HG02981 (cell line): ENCODE results near the gene RRP1.
"Not testable (repeated sequence)": the region's sequence is repeated elsewhere in the genome, so short reads cannot be mapped to it uniquely, and the experiment has no call there.

Source experiments
- ATAC-seq: cut with Tn5 transposase; IDR thresholded peaks from one replicate; pipeline ENCODE4 v1.9.1; 2021; ENCODE audit warnings: mild to moderate bottlenecking, moderate library complexity; ENCODE audit not compliant: unreplicated experiment

RRP1 gene

DNA sequence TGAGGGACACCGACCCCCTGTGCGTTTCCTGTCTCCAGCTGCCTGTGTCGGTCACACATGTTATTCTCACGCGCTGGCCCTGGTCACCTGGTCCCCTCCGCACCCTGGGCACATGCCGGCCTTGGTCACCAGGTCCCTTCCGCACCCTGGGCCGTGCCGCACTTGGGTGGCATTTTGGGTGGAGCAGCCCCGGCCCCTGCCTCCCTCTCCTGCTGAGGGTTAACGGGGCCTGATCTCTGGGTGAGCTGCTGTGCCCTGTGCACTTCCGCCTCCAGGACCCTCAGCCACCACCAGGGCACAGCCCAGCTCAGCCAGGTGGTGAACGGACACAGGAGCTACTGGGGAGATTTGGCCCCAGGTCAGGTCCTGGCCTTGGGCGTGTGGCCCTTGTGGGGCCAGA, 26.6 kb downstream of the RRP1 start:
- no peak for ATAC-seq

- ATAC-seq, result no peak
These were observed 27.3 kb downstream of the RRP1 start for GRCh38 chr21:43816611-43817071.

DNA sequence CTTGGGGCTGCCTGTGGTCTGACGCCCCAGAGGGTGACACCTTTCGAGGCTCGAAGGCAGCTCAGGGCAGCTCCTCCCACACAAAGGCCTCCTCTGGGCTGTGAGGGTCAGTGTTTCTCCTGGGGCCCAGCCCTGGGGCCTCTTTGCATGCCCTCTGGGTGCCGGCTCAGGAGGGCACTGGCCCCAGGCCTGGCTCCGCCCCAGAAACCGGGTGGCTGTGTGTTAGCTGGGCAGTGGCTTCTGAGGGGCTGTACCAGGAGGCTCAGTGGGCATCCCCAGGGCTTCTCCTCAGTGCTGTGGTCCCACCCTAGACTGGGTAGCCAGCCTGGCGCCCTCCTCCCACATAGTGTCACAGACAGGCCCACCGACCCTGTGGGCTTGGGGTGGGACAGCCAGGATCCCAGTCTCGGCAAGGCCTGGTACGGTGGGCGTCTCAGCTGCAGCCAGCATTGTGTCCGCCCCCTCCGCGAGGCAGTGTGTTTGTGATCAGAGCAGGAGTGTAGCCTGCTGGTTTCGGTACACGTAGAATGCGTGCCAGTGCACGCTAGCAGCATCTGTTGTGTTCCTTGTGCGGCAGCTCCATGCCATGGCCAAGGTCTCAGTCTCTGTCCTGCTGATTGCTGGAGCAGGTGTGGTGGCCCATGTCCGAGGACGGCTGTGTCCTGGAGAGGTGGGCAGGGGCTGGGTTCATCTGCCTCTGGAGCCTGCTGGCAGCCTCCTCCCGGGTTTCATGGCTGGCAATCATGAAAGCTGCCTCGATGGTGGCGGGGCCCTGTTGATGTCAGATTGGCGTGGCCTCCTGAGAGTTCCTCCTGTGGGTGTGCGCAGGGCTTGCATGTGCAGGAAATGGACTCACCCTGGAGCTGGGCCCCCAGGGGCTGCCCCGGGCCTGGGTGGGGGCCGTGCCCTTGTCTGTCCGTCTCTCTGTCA, 28.0 kb downstream of the RRP1 start:
- no peak for ATAC-seq

GRCh38 chr21:43818685-43819084, 29.3 kb downstream of the RRP1 start:
- no peak for ATAC-seq

DNA sequence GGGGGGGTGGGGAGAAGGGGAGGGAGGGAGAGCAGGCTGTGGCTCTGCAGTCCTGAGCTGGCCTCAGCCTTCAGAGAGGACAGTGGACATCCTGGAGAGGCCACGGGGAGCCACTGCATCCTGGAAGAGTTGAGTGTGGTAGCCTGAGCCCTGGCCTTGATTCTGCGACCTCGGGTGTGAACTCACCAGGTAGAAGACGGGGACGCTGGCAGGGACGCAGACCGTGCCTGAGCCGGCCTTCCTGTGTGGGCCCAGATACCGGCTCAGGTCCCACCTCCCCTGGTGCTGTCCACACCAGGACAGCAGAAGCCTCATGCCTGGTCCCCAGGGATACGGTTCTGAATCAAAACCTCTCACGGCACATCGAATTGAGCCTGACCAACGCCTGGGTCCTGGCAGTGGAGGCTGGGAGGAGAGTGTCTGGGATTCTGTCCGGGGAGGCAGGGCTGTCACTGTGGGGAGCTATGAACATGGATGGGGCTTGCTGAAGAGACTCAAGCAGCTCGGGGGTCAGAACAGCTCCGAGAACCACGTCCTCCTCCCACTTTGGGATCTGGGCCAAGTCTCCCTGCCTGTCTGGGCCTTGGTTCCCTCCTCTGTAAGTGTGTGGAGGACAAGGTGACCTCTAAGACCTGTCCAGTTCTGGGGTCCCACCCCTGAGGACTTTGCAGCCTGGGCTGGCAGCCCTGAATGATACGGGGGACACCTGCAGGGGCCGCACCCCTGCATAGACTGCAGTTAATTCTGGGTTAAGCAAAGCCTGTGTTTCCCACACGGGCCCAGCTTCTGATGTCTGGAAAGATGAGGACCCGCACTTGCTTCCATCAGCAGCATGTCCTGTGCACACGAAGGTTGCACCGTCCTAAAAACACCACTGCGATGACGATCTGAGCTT, 30.4 kb downstream of the RRP1 start:
- ATAC-seq, result no peak

GRCh38 chr21:43820466-43820865, 31.1 kb downstream of the RRP1 start:
- no peak for ATAC-seq

- not testable (repeated sequence) for ATAC-seq
These were observed 32.8 kb downstream of the RRP1 start for GRCh38 chr21:43822166-43822565.

DNA sequence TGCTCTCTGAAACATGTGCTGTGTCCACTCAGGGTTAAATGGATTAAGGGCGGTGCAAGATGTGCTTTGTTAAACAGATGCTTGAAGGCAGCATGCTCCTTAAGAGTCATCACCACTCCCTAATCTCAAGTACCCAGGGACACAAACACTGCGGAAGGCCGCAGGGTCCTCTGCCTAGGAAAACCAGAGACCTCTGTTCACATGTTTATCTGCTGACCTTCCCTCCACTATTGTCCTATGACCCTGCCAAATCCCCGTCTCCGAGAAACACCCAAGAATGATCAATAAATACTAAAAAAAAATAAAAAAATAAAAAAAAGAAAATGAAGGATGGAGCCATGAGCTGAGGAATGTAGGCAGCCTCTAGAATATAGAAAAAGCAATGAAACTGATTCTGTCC, 33.4 kb downstream of the RRP1 start:
- not testable (repeated sequence) for ATAC-seq

- no peak for ATAC-seq
These were observed 35.2 kb downstream of the RRP1 start for GRCh38 chr21:43824333-43825241.

- no peak for ATAC-seq
These were observed 36.0 kb downstream of the RRP1 start for GRCh38 chr21:43825242-43825935.

DNA sequence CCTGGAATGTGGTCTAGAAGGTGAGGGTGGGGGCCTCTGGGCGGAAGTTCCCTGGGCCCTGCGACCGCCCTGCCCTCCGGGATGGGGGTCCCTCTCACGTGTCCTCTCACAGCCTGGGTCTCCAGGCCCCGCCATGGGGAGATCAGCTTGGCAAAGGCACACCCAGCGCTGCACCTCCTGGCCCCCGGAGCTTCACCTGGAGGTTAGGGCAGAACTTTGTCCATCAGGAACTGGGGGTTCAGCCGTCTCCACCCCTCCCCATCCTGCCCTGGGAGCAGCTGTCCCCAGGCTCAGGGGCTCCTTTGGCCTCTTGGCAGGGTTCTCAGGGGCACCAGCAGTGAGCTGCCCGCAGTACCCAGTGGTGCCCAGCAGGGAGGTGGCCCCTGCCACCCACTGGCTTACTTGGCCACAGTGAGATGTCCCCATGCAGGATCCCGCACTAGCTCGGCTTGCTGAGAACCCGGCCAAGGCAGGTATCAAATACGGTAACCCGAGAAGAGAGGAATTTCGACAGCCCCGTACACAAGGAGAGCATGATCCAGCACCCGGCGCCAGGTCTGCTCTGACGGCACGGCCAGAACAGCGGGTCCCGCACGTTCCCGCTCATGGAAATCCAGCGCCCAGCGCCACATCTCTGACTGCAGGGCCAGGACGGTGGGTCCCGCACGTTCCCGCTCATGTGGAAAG, 36.7 kb downstream of the RRP1 start:
- ATAC-seq, result no peak

DNA sequence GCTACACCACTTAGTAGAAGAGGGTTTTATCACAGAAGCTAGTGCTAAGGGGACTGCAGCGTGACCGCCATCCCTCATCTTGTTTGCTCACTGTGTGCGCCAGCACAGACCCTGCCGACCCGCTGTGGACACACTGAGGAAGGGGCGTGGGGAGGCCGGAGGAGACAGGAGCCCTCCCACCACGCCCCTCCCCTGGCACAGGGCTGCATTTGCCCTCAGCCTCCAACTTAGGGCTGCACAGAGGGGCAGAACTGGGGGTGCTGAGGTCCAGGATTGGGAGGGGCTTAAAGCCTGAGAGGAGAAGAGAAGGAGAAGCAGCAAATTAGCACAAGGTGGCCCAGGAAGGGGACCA, 37.2 kb downstream of the RRP1 start:
- no peak for ATAC-seq

GRCh38 chr21:43827015-43827611, 37.7 kb downstream of the RRP1 start:
- ATAC-seq, result no peak

- no peak for ATAC-seq
These were observed 39.8 kb downstream of the RRP1 start for GRCh38 chr21:43829161-43829560.

GRCh38 chr21:43829575-43830119, 40.3 kb downstream of the RRP1 start:
- ATAC-seq, result no peak

- ATAC-seq, result no peak
These were observed 42.8 kb downstream of the RRP1 start for GRCh38 chr21:43832158-43832550.

GRCh38 chr21:43832648-43833047, 43.3 kb downstream of the RRP1 start:
- no peak for ATAC-seq

GRCh38 chr21:43834146-43834905, 44.9 kb downstream of the RRP1 start:
- no peak for ATAC-seq
